ENCODE data around the gene TMOD1. TPM values are rescaled to one million over a fixed set of nuclear protein-coding genes. Genes with fewer than 3 reads are reported as not detected.
"Not testable (repeated sequence)": the region's sequence is repeated elsewhere in the genome, so short reads cannot be mapped to it uniquely, and the experiment has no call there.

TMOD1 gene
- polyA plus RNA-seq, 1 experiment: 0.10 TPM

DNA sequence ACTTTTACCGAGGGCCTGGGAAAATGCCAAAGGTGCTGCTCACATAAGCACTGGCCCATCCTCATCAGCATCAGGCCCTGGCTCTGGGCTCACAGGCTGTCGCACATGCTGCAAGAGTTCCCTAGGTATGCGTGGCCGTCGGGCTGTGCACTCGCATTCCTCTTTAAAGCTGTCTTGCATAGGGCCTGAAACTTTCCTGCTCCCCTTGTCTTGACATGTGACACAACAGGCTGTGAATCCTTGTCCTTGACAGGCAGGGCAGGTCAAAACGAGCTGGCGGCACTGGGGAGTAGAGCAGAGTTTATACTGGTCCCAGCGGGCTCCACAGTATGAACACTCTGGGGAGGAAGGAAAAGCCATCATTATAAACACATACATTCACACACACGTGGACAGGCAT lies 101.0 kb downstream of the TMOD1 start:
- no peak for DNase-seq (ENCODE audit: low read depth, low spot score)
- ChIA-PET POLR2A (no interaction called here), CTCF (interaction anchor here (0.9 to 13.3 kb wide), 3 partner anchors 9 to 322 kb away, joined by 3 to 704 read pairs (median 177); no protein-coding TSS in a partner anchor)
- Histone ChIP-seq H3K27me3 (ENCODE audit: control insufficient read depth, insufficient read depth, low read length) (no peaks in the 10 kb centered on the region), H3K4me3 (ENCODE audit: low read depth, low read length) (no peak overlapping the region), H3K9me3 (ENCODE audit: control insufficient read depth, insufficient read depth, low read length) (no peaks in the 10 kb centered on the region), H3K27ac (ENCODE audit: low read depth, low read length) (no peak overlapping the region)
- TF ChIP-seq CTCF (IDR thresholded peaks at IDR 0.05; ENCODE audit: low read depth, low read length): no peak

- no peak for DNase-seq (ENCODE audit: low read depth, low spot score)
- Histone ChIP-seq H3K27ac (ENCODE audit: low read depth, low read length) (no peak overlapping the region), H3K4me3 (ENCODE audit: low read depth, low read length) (no peak overlapping the region), H3K27me3 (ENCODE audit: control insufficient read depth, insufficient read depth, low read length) (no peaks in the 10 kb centered on the region), H3K9me3 (ENCODE audit: control insufficient read depth, insufficient read depth, low read length) (no peaks in the 10 kb centered on the region)
- CTCF ChIA-PET: interaction anchor here (2.8 to 13.3 kb wide), 2 partner anchors 10 to 137 kb away, joined by 15 to 704 read pairs; no protein-coding TSS in a partner anchor
- no peak for TF ChIP-seq CTCF (IDR thresholded peaks at IDR 0.05; ENCODE audit: low read depth, low read length)
- POLR2A ChIA-PET: no interaction called here
Measured at GRCh38 chr9:97604901-97605645, 103.6 kb downstream of the TMOD1 start.

- POLR2A ChIA-PET: interaction anchor here (0.7 kb wide), 2 partner anchors 17 to 71 kb away, joined by 4 read pairs; no protein-coding TSS in a partner anchor
- TF ChIP-seq CTCF (IDR thresholded peaks at IDR 0.05; ENCODE audit: low read depth, low read length): peak; percentile 84
Measured at GRCh38 chr9:97615439-97616072, 114.1 kb downstream of the TMOD1 start.

GRCh38 chr9:97617939-97618416 lies 116.5 kb downstream of the TMOD1 start:
- Histone ChIP-seq H3K9me3 (ENCODE audit: control insufficient read depth, insufficient read depth, low read length) (no peaks in the 10 kb centered on the region), H3K27me3 (ENCODE audit: control insufficient read depth, insufficient read depth, low read length) (no peaks in the 10 kb centered on the region), H3K4me3 (ENCODE audit: low read depth, low read length) (no peak overlapping the region), H3K27ac (ENCODE audit: low read depth, low read length) (no peak overlapping the region)
- POLR2A ChIA-PET: no interaction called here
- TF ChIP-seq CTCF (IDR thresholded peaks at IDR 0.05; ENCODE audit: low read depth, low read length): no peak
- DNase-seq (ENCODE audit: low read depth, low spot score): no peak
- CTCF ChIA-PET: interaction anchor here (0.8 to 9.2 kb wide), 4 partner anchors 13 to 206 kb away, joined by 3 to 86 read pairs (median 21); partner anchors contain the start of gene TDRD7

More at GRCh38 chr9:97615439-97616072, 114.1 kb downstream of the TMOD1 start:
- CTCF ChIA-PET: interaction anchor here (0.5 to 10.9 kb wide), 42 partner anchors 9 to 805 kb away, joined by 3 to 330 read pairs (median 4); partner anchors contain the start of genes NCBP1, TDRD7 and TSTD2
- Histone ChIP-seq H3K27ac (ENCODE audit: low read depth, low read length) (no peak overlapping the region), H3K27me3 (ENCODE audit: control insufficient read depth, insufficient read depth, low read length) (no peaks in the 10 kb centered on the region), H3K4me3 (ENCODE audit: low read depth, low read length) (no peak overlapping the region), H3K9me3 (ENCODE audit: control insufficient read depth, insufficient read depth, low read length) (no peaks in the 10 kb centered on the region)
- DNase-seq (ENCODE audit: low read depth, low spot score): peak; percentile 32

- H3K9me3 ChIP-seq (ENCODE audit: control insufficient read depth, insufficient read depth, low read length); DNase-seq (ENCODE audit: low read depth, low spot score); H3K4me3 ChIP-seq (ENCODE audit: low read depth, low read length); POLR2A ChIA-PET; H3K27me3 ChIP-seq (ENCODE audit: control insufficient read depth, insufficient read depth, low read length); H3K27ac ChIP-seq (ENCODE audit: low read depth, low read length): not testable (repeated sequence)
- CTCF ChIA-PET: interaction anchor here (0.7 to 9.2 kb wide), 4 partner anchors 21 to 427 kb away, joined by 3 to 86 read pairs (median 21); partner anchors contain the start of gene TDRD7
Measured at GRCh38 chr9:97620063-97620462, 118.6 kb downstream of the TMOD1 start.

GRCh38 chr9:97622483-97622882 lies 121.0 kb downstream of the TMOD1 start:
- H3K9me3 ChIP-seq (ENCODE audit: control insufficient read depth, insufficient read depth, low read length); H3K27me3 ChIP-seq (ENCODE audit: control insufficient read depth, insufficient read depth, low read length); POLR2A ChIA-PET; DNase-seq (ENCODE audit: low read depth, low spot score); H3K27ac ChIP-seq (ENCODE audit: low read depth, low read length); H3K4me3 ChIP-seq (ENCODE audit: low read depth, low read length): not testable (repeated sequence)
- CTCF ChIA-PET: interaction anchor here (5.1 kb wide), 1 partner anchor 24 kb away, joined by 26 read pairs; no protein-coding TSS in a partner anchor
